ENCODE data around the gene RIN1.
"Not testable (repeated sequence)": the region's sequence is repeated elsewhere in the genome, so short reads cannot be mapped to it uniquely, and the experiment has no call there.

RIN1 gene, protein sequence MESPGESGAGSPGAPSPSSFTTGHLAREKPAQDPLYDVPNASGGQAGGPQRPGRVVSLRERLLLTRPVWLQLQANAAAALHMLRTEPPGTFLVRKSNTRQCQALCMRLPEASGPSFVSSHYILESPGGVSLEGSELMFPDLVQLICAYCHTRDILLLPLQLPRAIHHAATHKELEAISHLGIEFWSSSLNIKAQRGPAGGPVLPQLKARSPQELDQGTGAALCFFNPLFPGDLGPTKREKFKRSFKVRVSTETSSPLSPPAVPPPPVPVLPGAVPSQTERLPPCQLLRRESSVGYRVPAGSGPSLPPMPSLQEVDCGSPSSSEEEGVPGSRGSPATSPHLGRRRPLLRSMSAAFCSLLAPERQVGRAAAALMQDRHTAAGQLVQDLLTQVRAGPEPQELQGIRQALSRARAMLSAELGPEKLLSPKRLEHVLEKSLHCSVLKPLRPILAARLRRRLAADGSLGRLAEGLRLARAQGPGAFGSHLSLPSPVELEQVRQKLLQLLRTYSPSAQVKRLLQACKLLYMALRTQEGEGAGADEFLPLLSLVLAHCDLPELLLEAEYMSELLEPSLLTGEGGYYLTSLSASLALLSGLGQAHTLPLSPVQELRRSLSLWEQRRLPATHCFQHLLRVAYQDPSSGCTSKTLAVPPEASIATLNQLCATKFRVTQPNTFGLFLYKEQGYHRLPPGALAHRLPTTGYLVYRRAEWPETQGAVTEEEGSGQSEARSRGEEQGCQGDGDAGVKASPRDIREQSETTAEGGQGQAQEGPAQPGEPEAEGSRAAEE

DNA sequence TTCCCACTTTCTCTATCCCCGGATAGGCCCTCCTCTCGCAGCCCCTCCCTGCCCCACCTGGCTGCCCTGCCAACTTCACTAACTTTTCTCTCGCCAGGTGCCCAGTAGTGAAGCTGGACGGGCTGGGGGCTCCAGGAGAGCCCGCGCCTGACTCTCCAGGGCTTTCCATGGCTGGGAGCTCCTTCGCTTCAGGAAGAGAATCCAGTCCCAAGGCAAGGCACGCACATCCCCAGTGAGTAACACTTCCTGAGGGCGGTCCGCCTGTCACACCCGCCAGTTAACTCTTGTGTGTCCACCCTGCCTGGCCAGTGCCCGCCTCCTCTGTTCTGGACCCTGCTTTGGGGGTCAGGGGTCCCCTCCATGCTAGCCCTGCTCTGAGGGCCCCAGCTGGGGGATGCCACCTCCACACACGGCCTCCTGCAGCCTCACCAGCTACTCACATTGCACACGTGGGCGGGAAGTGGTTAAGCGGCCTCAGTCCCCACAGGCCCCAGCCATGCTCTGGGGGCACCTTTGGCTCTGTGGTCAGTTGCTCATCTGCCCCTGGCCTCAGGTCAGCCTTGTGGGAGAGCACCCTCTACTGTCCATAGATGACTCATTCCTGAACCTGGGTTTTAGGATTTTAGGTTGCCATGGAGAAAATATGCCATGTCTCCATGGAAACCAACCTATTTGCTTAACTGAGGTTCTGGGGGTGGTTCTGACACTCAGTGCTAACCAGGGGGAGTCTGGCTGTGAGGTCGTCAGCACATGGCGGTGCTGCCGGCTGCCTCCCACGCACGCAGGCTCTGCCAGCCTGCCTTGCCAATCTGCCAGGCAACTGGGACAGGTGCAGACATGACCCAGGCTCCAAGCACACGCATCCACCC is at the start of gene RIN1:
Gene RIN1 (minus strand): TSS at position 201 of the 869 bp plus-strand sequence. CDS start 32 bp downstream, at position 169.
- DNase-seq (ENCODE audit: low read depth in 2 of 2), result peak in 1 of 2 donors; percentile 18

DNA sequence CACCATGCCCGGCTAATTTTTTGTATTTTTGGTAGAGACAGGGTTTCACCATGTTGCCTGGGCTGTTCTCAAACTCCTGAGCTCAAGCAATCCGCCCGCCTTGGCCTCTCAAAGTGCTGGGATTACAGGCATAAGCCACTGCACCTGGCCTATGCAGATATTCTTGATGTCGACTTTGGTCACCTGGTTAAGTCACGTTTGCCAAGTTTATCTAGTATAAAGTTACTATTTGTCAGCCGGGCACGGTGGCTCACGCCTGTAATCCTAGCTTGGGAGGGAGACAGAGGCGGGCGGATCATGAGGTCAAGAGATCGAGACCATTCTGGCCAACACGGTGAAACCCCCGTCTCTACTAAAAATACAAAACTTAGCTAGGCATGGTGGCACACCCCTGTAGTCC is 48.1 kb upstream of the RIN1 start:
- DNase-seq (ENCODE audit: low read depth in 2 of 2), result not testable (repeated sequence)

DNA sequence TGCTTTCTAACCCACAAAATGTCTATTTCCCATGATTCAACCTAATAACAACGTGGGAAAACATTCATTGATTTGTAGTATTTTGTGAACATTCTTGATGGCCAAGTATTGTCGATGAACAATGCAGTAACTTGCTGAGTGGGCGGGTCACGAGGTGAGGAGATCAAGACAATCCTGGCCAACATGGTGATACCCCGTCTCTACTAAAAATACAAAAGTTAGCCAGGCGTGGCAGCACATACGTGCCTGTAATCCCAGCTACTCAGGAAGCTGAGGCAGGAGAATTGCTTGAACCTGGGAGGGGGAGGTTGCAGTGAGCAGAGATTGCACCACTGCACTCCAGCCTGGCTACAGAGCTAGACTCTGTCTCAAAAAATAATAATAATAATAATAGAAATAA is 44.0 kb upstream of the RIN1 start:
- not testable (repeated sequence) for DNase-seq (ENCODE audit: low read depth in 2 of 2)

DNA sequence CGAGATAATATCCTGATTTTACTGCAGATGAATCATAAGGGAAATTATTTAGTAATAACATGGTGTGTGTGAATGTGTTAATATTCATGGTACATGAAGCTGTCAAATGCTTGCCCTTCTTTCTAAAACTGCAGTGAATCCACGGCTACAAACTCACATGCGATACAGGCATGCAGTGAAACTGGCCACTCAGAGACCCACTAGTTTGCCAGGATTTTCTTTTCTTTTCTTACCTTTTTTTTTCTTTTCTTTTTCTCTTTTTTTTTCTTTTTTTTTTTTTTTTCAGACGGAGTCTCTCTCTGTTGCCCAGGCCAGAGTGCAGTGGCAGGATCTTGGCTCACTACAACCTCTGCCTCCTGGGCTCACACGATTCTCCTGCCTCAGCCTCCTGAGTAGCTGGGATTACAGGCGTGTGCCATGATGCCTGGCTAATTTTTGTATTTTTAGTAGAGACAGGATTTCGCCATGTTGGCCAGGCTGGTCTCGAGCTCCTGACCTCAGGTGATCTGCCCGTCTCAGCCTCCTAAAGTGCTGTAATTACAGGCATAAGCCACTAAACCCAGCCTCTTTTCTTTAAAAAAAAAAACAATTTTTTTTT is 37.6 kb upstream of the RIN1 start:
- DNase-seq (ENCODE audit: low read depth in 2 of 2), result not testable (repeated sequence)

GRCh38 chr11:66373265-66373664 is 37.0 kb upstream of the RIN1 start:
- no peak for DNase-seq (ENCODE audit: low read depth in 2 of 2)

- DNase-seq (ENCODE audit: low read depth in 2 of 2), result peak; percentile 68 to 77
Observed at GRCh38 chr11:66371627-66372415, 35.6 kb upstream of the RIN1 start, which contains the start of gene SLC29A2. Gene SLC29A2, minus strand, starts transcription at chr11:66371760. Its CDS starts 169 bp downstream, at chr11:66371591.

- DNase-seq (ENCODE audit: low read depth in 2 of 2), result no peak
Observed at GRCh38 chr11:66369073-66369894, 33.0 kb upstream of the RIN1 start.

DNA sequence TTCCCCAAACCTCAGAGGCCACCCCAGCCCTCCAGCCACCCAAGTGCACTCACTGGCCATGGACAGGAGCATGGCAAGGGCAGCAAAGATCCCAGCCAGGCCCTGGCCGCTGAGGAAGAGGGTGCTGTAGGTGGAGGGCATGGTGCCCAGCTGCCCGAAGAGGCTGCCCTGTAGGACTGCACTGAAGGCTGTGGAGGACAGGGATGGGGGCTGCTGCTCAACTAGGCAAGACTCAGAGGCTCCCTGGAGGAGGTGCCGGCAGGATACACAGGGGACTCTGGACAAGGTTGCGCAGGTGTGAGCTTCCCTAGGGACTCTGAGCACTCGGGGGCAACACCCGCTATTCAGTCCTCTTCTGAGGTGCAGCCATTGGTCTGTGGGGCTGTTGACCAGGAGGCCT is 32.2 kb upstream of the RIN1 start:
- DNase-seq (ENCODE audit: low read depth in 2 of 2), result no peak

DNA sequence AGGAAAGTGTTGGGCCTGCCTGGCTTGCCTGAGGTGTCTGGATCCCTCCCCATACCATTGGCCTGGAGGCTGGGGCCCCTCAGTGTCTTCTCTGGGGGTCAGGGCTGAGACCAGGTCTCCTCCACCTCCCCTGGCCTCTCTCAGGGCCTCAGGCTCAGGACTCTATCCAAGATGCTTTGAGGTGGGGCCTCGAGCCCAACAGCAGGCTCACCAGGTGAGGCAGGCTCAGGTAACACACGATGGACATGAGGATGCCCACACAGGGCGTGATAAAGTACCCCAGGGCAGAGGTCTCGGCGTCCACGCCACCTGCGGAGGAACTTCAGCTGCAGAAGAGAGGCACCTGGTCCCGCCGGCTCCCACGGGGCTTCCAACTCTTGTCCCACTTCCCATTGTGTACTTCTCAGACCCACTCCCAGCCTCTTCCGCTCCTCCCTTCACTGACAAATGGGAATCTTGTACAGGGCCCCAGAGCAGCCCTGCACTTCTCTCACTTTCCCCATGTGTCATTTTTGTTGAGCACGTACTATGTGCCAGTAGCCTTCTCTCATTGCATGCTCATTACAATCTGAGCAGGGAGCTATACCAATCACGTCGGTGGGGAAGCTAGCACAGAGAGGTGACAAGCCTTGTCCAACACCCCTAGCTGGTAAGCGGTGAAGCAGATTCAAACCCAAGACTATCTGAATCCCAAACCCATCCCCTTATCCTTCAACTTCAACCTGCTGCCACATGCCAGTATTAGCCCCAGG is 31.5 kb upstream of the RIN1 start:
- no peak for DNase-seq (ENCODE audit: low read depth in 2 of 2)

- DNase-seq (ENCODE audit: low read depth in 2 of 2), result no peak
Observed at GRCh38 chr11:66366844-66367477, 30.7 kb upstream of the RIN1 start.

DNA sequence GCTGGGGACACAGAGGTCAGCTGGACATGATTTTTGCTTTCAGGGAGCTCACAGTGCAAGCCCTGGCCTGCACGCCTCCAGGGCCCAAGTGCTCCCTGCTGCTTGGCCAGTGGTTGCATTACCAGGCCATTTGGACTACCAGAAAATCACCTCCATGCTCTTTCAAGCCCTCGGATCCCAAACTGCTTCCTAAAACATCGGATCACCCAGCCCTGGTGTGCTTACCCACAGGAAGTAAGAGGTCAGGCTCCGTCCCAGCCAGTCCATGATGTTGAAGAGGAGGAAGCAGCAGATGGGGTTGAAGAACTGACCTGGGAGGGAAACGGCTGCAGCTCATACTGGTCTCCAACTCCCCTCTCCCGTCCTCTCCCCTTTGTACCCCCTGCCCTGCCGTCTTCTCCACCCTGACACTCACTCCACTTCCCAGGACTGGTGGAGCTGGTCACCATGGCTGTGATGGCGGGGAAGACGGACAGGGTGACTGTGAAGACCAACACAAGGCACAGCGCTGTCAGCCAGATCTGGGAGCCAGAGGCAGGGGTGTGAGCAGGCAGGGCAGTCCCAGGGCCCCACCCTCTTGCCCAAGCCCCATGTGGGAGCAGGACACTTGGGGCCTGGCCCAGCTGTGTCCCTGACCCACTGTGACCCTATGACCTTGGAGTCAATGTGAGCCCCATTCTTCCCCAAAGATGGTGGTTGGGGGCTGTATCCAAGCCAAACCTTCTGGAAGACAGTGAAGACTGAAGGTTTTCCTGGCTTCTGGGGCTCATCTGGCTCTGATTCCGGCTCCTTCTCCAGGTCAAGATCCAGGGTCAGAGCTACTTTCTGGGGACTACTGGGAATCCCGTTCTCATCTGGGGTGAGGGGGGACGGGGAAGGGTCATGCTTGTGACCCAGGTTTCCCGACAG is 29.7 kb upstream of the RIN1 start:
- no peak for DNase-seq (ENCODE audit: low read depth in 2 of 2)

- no peak for DNase-seq (ENCODE audit: low read depth in 2 of 2)
Observed at GRCh38 chr11:66365166-66365565, 28.9 kb upstream of the RIN1 start.

DNA sequence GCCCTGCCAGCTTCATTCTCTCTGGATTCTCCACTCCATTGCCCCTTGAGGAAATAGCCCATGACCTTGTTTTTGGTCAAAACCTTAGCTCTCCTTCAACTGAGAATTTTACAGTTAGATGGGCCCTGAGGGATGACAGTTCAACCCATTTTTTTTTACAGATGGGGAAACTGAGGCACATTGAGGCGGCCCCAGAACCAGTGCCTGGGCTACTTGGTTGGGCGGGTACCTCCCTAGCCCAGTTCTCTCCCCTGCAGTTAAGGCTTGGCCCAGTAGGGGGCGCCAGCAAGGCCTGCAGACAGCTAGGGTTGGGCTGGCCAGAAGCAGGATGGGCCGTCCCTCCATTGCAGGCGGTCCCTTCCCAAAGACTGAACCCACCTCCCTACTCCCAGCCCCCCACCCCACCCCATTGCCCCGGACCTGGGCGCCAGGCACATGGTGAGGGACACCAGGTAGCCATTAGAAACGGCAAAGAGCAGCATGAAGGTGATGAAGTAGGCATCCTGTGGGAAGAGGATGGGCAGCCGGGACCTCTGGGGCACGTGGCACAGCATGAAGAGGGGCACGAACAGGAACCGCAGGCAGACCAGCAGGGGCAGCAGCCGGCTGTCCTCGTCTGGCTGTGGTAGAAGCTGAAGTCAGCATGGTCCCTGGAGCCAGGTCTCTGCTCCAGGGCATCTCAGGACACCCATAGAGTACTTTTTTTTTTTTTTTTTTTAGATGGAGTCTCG is 27.7 kb upstream of the RIN1 start:
- peak; percentile 61 to 73 for DNase-seq (ENCODE audit: low read depth in 2 of 2)

DNA sequence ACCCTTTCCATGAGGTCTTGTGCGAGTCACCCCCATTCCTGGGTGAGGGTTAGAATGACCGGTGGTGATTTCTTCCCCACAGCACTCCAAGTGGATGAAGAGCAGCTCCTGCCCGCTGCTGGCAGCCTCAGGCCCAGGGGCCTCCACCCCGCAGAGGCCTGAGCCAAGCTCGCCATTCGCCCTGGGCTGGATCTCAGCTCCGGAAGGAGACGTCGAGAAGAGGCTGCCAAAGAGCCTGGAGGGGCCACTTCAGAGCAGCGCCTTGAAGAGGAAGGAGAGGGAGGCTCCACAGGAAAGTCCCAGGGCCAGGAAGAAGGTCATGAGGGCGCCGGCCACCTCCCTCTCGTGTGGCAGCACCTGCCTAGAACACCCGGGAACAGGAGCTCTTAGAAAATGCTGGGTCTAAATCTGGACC is 27.0 kb upstream of the RIN1 start:
- DNase-seq (ENCODE audit: low read depth in 2 of 2), result no peak

GRCh38 chr11:66362481-66363147 is 26.4 kb upstream of the RIN1 start:
- no peak for DNase-seq (ENCODE audit: low read depth in 2 of 2)

GRCh38 chr11:66361502-66361941 is 25.3 kb upstream of the RIN1 start:
- no peak for DNase-seq (ENCODE audit: low read depth in 2 of 2)

Measured in stimulated activated CD4-positive, alpha-beta T cell treated with anti-CD3 and anti-CD28 coated beads, Interleukin-1b, Interleukin-23, amount 100 ng/mL, for 4 hours (primary cell).